ENCODE results near the gene TOM1L2.

DNA sequence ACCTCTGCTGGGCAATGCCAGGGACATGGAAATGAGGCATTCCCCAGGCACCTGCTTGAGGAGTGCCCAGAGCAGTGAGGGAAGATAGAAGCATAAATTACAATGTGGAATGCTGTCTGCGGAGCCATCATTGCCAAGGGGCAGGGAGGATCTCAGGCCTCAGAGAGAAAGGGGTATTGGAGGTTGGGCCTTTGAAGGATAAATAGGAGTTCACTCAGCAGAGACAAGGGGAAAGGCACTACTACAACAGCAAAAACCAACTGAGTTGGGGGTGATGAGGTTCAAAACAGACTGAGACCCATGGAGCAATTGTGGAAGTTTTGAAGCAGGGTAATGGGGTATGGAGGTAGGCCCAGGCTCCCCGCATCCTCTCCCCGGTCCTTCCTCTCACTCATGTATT lies 168.2 kb downstream of the TOM1L2 start:
- TF ChIP-seq, protein P1, sequence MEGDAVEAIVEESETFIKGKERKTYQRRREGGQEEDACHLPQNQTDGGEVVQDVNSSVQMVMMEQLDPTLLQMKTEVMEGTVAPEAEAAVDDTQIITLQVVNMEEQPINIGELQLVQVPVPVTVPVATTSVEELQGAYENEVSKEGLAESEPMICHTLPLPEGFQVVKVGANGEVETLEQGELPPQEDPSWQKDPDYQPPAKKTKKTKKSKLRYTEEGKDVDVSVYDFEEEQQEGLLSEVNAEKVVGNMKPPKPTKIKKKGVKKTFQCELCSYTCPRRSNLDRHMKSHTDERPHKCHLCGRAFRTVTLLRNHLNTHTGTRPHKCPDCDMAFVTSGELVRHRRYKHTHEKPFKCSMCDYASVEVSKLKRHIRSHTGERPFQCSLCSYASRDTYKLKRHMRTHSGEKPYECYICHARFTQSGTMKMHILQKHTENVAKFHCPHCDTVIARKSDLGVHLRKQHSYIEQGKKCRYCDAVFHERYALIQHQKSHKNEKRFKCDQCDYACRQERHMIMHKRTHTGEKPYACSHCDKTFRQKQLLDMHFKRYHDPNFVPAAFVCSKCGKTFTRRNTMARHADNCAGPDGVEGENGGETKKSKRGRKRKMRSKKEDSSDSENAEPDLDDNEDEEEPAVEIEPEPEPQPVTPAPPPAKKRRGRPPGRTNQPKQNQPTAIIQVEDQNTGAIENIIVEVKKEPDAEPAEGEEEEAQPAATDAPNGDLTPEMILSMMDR (IDR thresholded peaks at IDR 0.05): no peak
- TF ChIP-seq POLR2A (IDR thresholded peaks at IDR 0.05): no peak

All from uterus (tissue), 2 donors.